Gastrocnemius medialis (tissue), 4 donors: ENCODE measurements around the gene PSMD2. TPM values are rescaled to one million over a fixed set of nuclear protein-coding genes. Genes with fewer than 3 reads are reported as not detected.

Experiments used
- ATAC-seq, 2 donors: fragments of 150-250 bp; one replicate each; pipeline ENCODE4 v1.9.1; 2016
- DNase-seq, 2 donors: peaks; one replicate each; pipeline ENCODE4 v3.0.0-alpha.2; 2019
- H3K27ac ChIP-seq, 4 donors: fragments of 200-600 bp; sonication (generic); 1 replicate in 1 of 4; 2 replicates in 3 of 4; pipeline ENCODE4 v1.5.1; 2016 to 2018; ENCODE audit warnings: mild to moderate bottlenecking in 2 of 4, moderate library complexity in 1 of 4
- H3K27me3 ChIP-seq, 3 donors: fragments of 200-600 bp; sonication (generic) in 2 of 3; 1 replicate in 1 of 3; 2 replicates in 2 of 3; pipeline versions ENCODE4 v1.5.1 to v1.6.0; 2016 to 2019; ENCODE audit warnings: mild to moderate bottlenecking in 1 of 3, moderate library complexity in 1 of 3
- H3K36me3 ChIP-seq, 2 donors: fragments of 200-600 bp; sonication (generic) in 1 of 2; one replicate each; pipeline ENCODE4 v1.5.1; 2017 to 2018
- H3K4me1 ChIP-seq, 2 donors: fragments of 200-600 bp; sonication (generic) in 1 of 2; one replicate each; pipeline ENCODE4 v1.5.1; 2016 to 2017; ENCODE audit warnings: mild to moderate bottlenecking in 2 of 2
- H3K4me3 ChIP-seq, 4 donors: fragments of 200-600 bp; sonication (generic) in 3 of 4; 1 replicate in 1 of 4; 2 replicates in 3 of 4; pipeline ENCODE4 v1.5.1; 2016 to 2019; ENCODE audit warnings: mild to moderate bottlenecking in 2 of 4
- H3K9me3 ChIP-seq, 3 donors: fragments of 200-600 bp; sonication (generic) in 2 of 3; 1 replicate in 1 of 3; 2 replicates in 2 of 3; pipeline ENCODE4 v1.5.1; 2016 to 2019
- CTCF ChIP-seq, 5 experiments: fragments of 450-650 bp in 3 of 5; fragments of 200-600 bp in 2 of 5; sonication (generic) in 2 of 5; IDR thresholded peaks in 4 of 5; conservative IDR thresholded peaks in 1 of 5; 1 replicate in 4 of 5; 2 replicates in 1 of 5; pipeline ENCODE4 v1.5.1; 2016 to 2019; ENCODE audit warnings: antibody characterized with exemption in 5 of 5, mild to moderate bottlenecking in 3 of 5, moderate library complexity in 3 of 5
- POLR2A ChIP-seq, 2 donors: fragments of 450-650 bp; IDR thresholded peaks; one replicate each; pipeline ENCODE4 v1.6.1; 2017; ENCODE audit warnings: antibody characterized with exemption in 2 of 2, mild to moderate bottlenecking in 2 of 2, moderate library complexity in 2 of 2
- in situ Hi-C, 4 donors: fragments of 200-750 bp; cut with MboI; loops; one replicate each; pipeline versions ENCODE4 v1.15.0 to v1.8.0; 2017; ENCODE audit warnings: low sequenced_read_pairs in 4 of 4
- intact Hi-C: fragments of 100-400 bp; cut with DNase I; formaldehyde crosslinking; loops from one replicate; pipeline ENCODE4 v1.15.1; 2023; ENCODE audit warnings: low total_unique reads
- total RNA-seq, 4 donors: library from RNA; depleted of rRNA; stranded (reverse); fragments of >200 nt; gene quantifications; one replicate each; pipeline versions ENCODE4 v1.1.0 to v1.2.3, GENCODE V29; 2016

The PSMD2 gene
- total RNA-seq, 4 donors from 2014 or later = 560 to 831 (median 720) TPM

DNA sequence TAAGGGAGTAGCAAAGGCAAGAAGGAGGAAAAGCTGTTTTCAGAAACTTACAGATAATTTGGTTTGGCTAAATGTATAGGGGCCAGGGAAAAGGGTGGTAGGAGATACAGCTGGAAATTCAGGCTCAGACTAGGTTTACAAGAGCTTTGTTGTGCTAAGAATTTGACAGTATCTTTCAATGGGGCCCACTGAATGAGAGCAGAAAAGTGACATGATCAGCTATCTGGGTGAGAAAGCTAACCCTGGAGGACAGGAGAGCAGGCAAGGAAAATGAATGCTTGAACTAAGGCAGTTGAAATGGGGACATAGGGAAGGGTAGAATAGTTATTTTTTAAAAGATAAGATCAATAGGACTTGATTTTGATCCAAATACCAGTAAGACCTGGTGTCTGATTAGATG is 12.6 kb downstream of the PSMD2 start:
- H3K9me3 ChIP-seq = no peaks in the 10 kb centered on the region
- H3K4me1 ChIP-seq = peaks cover 11 to 18% of the 10 kb centered on the region in 2 donors
- peaks cover 3 to 29% of the 10 kb centered on the region in 2 donors for H3K36me3 ChIP-seq
- no peak for DNase-seq
- intact Hi-C loops (loop anchor here (10.0 kb wide), 1 partner anchor 1517 kb away; the partner anchor contains the start of gene ATP11B), in situ Hi-C loops (loop anchor here in 2 of 4 donors (5.0 to 10.0 kb wide), 2 partner anchors 134 to 137 kb away; partner anchors contain the start of gene AP2M1 (in 1 of the 2))
- TF ChIP-seq POLR2A (IDR thresholded peaks at IDR 0.05) = no peak
- no peak for TF ChIP-seq CTCF (IDR thresholded peaks at IDR 0.05 in 4 of 5, conservative IDR thresholded peaks at IDR 0.05 in 1 of 5)
- H3K4me3 ChIP-seq = no peak overlapping the region
- ATAC-seq = no peak
- H3K27ac ChIP-seq = no peak overlapping the region
- no peaks in the 10 kb centered on the region for H3K27me3 ChIP-seq

DNA sequence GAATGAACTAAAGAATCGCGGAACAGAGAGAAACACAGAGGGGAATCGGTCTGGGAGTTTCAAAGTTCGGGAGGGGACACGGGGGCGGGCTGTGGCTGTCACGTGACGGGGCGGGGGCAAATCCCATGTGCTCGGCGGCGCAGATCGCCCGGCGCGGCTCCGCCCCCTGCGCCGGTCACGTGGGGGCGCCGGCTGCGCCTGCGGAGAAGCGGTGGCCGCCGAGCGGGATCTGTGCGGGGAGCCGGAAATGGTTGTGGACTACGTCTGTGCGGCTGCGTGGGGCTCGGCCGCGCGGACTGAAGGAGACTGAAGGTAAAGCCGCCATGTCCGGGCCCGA is 15.3 kb downstream of the PSMD2 start, which contains the start of gene EIF4G1:
TSS of gene EIF4G1 (plus strand) at position 244 of the 337 bp plus-strand sequence. CDS start 1,191 bp downstream, outside the sequence.
- DNase-seq (peak; percentile 94), ATAC-seq (peak; percentile 76 to 84)
- intact Hi-C loops (loop anchor here (1.0 to 10.0 kb wide), 5 partner anchors 15 to 1520 kb away; partner anchors contain the start of genes ALG3, ATP11B, EEF1AKMT4 and FAM131A), in situ Hi-C loops (loop anchor here in 2 of 4 donors (5.0 to 10.0 kb wide), 2 partner anchors 137 to 140 kb away; partner anchors contain the start of gene AP2M1 (in 1 of the 2))
- H3K4me3 ChIP-seq = peak within 1 kb of the TSS; percentile 73 to 94 (median 90)
- H3K4me1 ChIP-seq = peaks cover 38 to 45% of the 10 kb centered on the region in 2 donors
- peak within 1 kb of the TSS; percentile 92 to 100 (median 98) for H3K27ac ChIP-seq
- H3K27me3 ChIP-seq = no peaks in the 10 kb centered on the region
- no peaks in the 10 kb centered on the region for H3K9me3 ChIP-seq
- TF ChIP-seq POLR2A (IDR thresholded peaks at IDR 0.05) = peak; percentile 66 to 74
- no peak for TF ChIP-seq CTCF (IDR thresholded peaks at IDR 0.05 in 4 of 5, conservative IDR thresholded peaks at IDR 0.05 in 1 of 5)
- H3K36me3 ChIP-seq = peaks cover 0 to 16% of the 10 kb centered on the region in 2 donors

DNA sequence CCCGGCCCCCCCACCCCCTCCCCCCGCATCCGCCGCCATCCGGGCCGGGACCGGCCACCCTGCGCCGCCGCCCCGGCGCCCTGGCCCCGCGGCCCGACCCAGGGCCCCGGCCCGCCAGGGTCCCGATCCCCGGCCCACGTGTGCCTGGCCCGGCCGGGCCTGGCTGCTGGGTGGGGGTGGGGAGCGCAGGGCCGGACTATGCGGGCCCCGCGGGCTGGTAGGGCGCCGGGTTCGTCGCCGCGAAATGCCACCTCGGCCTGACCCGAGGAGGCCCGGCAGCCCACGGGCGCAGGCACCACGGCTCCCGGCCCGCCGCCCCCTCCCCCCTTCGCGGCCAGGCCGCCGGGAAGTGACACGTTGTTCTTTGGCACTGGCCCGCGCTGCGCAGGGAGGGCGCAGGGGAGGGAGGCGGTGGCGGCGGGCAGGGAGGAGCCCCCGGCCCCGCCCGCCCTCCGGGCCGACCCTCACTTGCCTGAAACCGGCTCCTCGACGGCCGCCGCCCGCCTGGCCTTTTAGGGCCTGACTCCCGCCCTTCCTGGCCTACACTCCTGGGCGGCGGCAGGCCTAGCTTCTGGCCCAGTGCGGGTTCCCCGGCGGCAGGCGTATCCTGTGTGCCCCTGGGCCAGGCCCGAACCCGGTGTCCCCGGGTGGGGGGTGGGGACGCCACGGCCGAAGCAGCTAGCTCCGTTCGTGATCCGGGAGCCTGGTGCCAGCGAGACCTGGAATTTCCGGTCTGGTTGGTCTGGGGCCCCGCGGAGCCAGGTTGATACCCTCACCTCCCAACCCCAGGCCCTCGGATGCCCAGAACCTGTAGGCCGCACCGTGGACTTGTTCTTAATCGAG is 15.9 kb downstream of the PSMD2 start:
- Histone ChIP-seq H3K36me3 (peaks cover 0 to 14% of the 10 kb centered on the region in 2 donors), H3K9me3 (no peaks in the 10 kb centered on the region), H3K27me3 (no peaks in the 10 kb centered on the region), H3K27ac (peak overlapping the region; percentile 92 to 100 (median 98)), H3K4me3 (peak overlapping the region; percentile 73 to 94 (median 90)), H3K4me1 (peaks cover 44 to 51% of the 10 kb centered on the region in 2 donors)
- peak; percentile 63 to 69 for ATAC-seq
- TF ChIP-seq POLR2A (IDR thresholded peaks at IDR 0.05) (peak; percentile 85 to 90), CTCF (IDR thresholded peaks at IDR 0.05 in 4 of 5, conservative IDR thresholded peaks at IDR 0.05 in 1 of 5) (no peak)
- in situ Hi-C loops (loop anchor here in 2 of 4 donors (5.0 to 10.0 kb wide), 2 partner anchors 138 to 140 kb away; partner anchors contain the start of gene AP2M1 (in 1 of the 2)), intact Hi-C loops (loop anchor here (1.0 to 10.0 kb wide), 8 partner anchors 16 to 1520 kb away; partner anchors contain the start of genes ABCF3, ALG3, ATP11B and EEF1AKMT4)
- peak; percentile 81 to 84 for DNase-seq

GRCh38 chr3:184315543-184315867 is 16.5 kb downstream of the PSMD2 start:
- H3K4me1 ChIP-seq = peaks cover 47 to 55% of the 10 kb centered on the region in 2 donors
- in situ Hi-C loops = loop anchor here in 1 of 4 donors (10.0 kb wide), 1 partner anchor 141 kb away; the partner anchor contains the start of gene AP2M1
- H3K27ac ChIP-seq = peak overlapping the region; percentile 92 to 100 (median 98)
- no peaks in the 10 kb centered on the region for H3K9me3 ChIP-seq
- DNase-seq (no peak), ATAC-seq (no peak)
- peak overlapping the region; percentile 73 to 94 (median 90) for H3K4me3 ChIP-seq
- no peak for TF ChIP-seq CTCF (IDR thresholded peaks at IDR 0.05 in 4 of 5, conservative IDR thresholded peaks at IDR 0.05 in 1 of 5)
- no peak for TF ChIP-seq POLR2A (IDR thresholded peaks at IDR 0.05)
- intact Hi-C loops = loop anchor here (2.0 to 10.0 kb wide), 6 partner anchors 21 to 1521 kb away; partner anchors contain the start of genes ABCF3, ALG3, ATP11B and EEF1AKMT4
- H3K27me3 ChIP-seq = no peaks in the 10 kb centered on the region
- H3K36me3 ChIP-seq = peaks cover 0 to 15% of the 10 kb centered on the region in 2 donors
